Measurements from ENCODE around the gene HTT.

- TF ChIP-seq CTCF (IDR thresholded peaks at IDR 0.05; ENCODE audit: low read depth, low read length, missing input control) (no peak), ZBTB33 (IDR thresholded peaks at IDR 0.05) (no peak), JUND (IDR thresholded peaks at IDR 0.05) (no peak), TAF1 (conservative IDR thresholded peaks at IDR 0.05) (no peak)
- TF ChIP-seq, protein P1, sequence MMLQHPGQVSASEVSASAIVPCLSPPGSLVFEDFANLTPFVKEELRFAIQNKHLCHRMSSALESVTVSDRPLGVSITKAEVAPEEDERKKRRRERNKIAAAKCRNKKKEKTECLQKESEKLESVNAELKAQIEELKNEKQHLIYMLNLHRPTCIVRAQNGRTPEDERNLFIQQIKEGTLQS (IDR thresholded peaks at IDR 0.05) = no peak
Observed at GRCh38 chr4:3237266-3237665, 162.8 kb downstream of the HTT start.
